Testis (tissue), 3 donors: ENCODE measurements around the gene DTNB. TPM values are rescaled to one million over a fixed set of nuclear protein-coding genes. Genes with fewer than 3 reads are reported as not detected.
"Not testable (repeated sequence)": the region's sequence is repeated elsewhere in the genome, so short reads cannot be mapped to it uniquely, and the experiment has no call there.

Experiments
- DNase-seq: peaks from one replicate; pipeline ENCODE4 v3.0.0-alpha.2; 2019
- H3K27ac ChIP-seq, 2 donors: fragments of 200-600 bp; sonication (generic); one replicate each; pipeline ENCODE4 v1.5.1; 2019
- H3K27me3 ChIP-seq: fragments of 200-600 bp; sonication (generic); one replicate; pipeline ENCODE4 v1.5.1; 2019
- H3K36me3 ChIP-seq: fragments of 200-600 bp; sonication (generic); one replicate; pipeline ENCODE4 v1.5.1; 2017; ENCODE audit warnings: low read depth; ENCODE audit errors: missing control alignments
- H3K4me1 ChIP-seq: fragments of 200-600 bp; sonication (generic); one replicate; pipeline ENCODE4 v1.5.1; 2019
- H3K4me3 ChIP-seq, 2 donors: fragments of 200-600 bp; sonication (generic); one replicate each; pipeline ENCODE4 v1.5.1; 2017 to 2019
- H3K9me3 ChIP-seq: fragments of 200-600 bp; sonication (generic); one replicate; pipeline ENCODE4 v1.5.1; 2017
- CTCF ChIP-seq, 3 experiments: fragments of 450-650 bp in 2 of 3; fragments of 200-600 bp in 1 of 3; sonication (generic) in 1 of 3; IDR thresholded peaks; one replicate each; pipeline ENCODE4 v1.5.1; 2016 to 2019; ENCODE audit warnings: antibody characterized with exemption in 3 of 3, mild to moderate bottlenecking in 2 of 3, moderate library complexity in 1 of 3
- POLR2A ChIP-seq: fragments of 450-650 bp; IDR thresholded peaks from one replicate; pipeline ENCODE4 v1.6.1; 2017; ENCODE audit warnings: antibody characterized with exemption, mild to moderate bottlenecking, moderate library complexity
- WGBS, 2 donors: methylation state at CpG; one replicate each; pipeline ENCODE4 v1.1.5; 2018; 5-methylcytosine and 5-hydroxymethylcytosine counted together
- intact Hi-C: fragments of 100-400 bp; cut with DNase I; formaldehyde crosslinking; loops from one replicate; pipeline ENCODE4 v1.15.1; 2023; ENCODE audit warnings: low total_unique reads
- polyA plus RNA-seq: library from polyadenylated mRNA; stranded (reverse); fragments of 350-450 nt; fragmentation: Illumina TruSeq; extraction: RNeasy Lipid Tissue Mini Kit (QIAGEN cat#74804); gene quantifications from one replicate; pipeline ENCODE4 v1.2.3, GENCODE V29; 2014; ENCODE audit warnings: low read depth, low replicate concordance; ENCODE audit not compliant: insufficient read depth
- total RNA-seq, 2 donors: library from RNA; depleted of rRNA; stranded (reverse); fragments of >200 nt; gene quantifications; one replicate each; pipeline ENCODE4 v1.2.3, GENCODE V29; 2016

The DTNB gene
- total and polyA plus RNA-seq, 3 donors from 2014 or later: 21.9 to 47.3 (median 45.1) TPM

GRCh38 chr2:25712455-25712854, 39.1 kb upstream of the DTNB start:
- H3K27me3 ChIP-seq: no peaks in the 10 kb centered on the region
- no peaks in the 10 kb centered on the region for H3K4me1 ChIP-seq
- H3K9me3 ChIP-seq: no peaks in the 10 kb centered on the region
- H3K36me3 ChIP-seq: no peaks in the 10 kb centered on the region
- WGBS, 2 donors: 81 to 92% methylated on average over 5 of the region's 5 CpGs
- TF ChIP-seq POLR2A: no peak
- no peak for DNase-seq
- intact Hi-C loops: no loop called here
- H3K27ac ChIP-seq: no peak overlapping the region
- H3K4me3 ChIP-seq: no peak overlapping the region

GRCh38 chr2:25711675-25712354, 38.4 kb upstream of the DTNB start:
- DNase-seq: no peak
- TF ChIP-seq POLR2A (no peak), CTCF (IDR thresholded peaks at IDR 0.05) (no peak)
- Histone ChIP-seq H3K4me3 (no peak overlapping the region), H3K27me3 (no peaks in the 10 kb centered on the region), H3K27ac (no peak overlapping the region), H3K4me1 (no peaks in the 10 kb centered on the region), H3K9me3 (no peaks in the 10 kb centered on the region), H3K36me3 (no peaks in the 10 kb centered on the region)
- intact Hi-C loops: no loop called here
- 22 to 24% methylated on average over 12 of the region's 12 CpGs for WGBS, 2 donors

GRCh38 chr2:25710750-25711149, 37.4 kb upstream of the DTNB start:
- Histone ChIP-seq H3K9me3 (no peaks in the 10 kb centered on the region), H3K4me1 (no peaks in the 10 kb centered on the region), H3K36me3 (no peaks in the 10 kb centered on the region), H3K27me3 (no peaks in the 10 kb centered on the region), H3K27ac (no peak overlapping the region), H3K4me3 (no peak overlapping the region)
- DNase-seq: no peak
- WGBS, 2 donors: 91 to 95% methylated on average over 3 of the region's 3 CpGs
- TF ChIP-seq POLR2A (no peak), CTCF (IDR thresholded peaks at IDR 0.05) (no peak)
- intact Hi-C loops: no loop called here

- H3K27me3 ChIP-seq: no peaks in the 10 kb centered on the region
- WGBS, 2 donors: 90% methylated on average over 2 of the region's 2 CpGs
- intact Hi-C loops: no loop called here
- H3K4me3 ChIP-seq: no peak overlapping the region
- no peaks in the 10 kb centered on the region for H3K36me3 ChIP-seq
- no peaks in the 10 kb centered on the region for H3K9me3 ChIP-seq
- no peak overlapping the region for H3K27ac ChIP-seq
- H3K4me1 ChIP-seq: no peaks in the 10 kb centered on the region
- DNase-seq: no peak
- TF ChIP-seq POLR2A (no peak), CTCF (IDR thresholded peaks at IDR 0.05) (no peak)
Measured at GRCh38 chr2:25709349-25709748, 36.0 kb upstream of the DTNB start.

- H3K4me3 ChIP-seq: no peak overlapping the region
- 68 to 84% methylated on average over 4 to 5 of the region's 5 CpGs for WGBS, 2 donors
- intact Hi-C loops: no loop called here
Measured at GRCh38 chr2:25707927-25708590, 34.7 kb upstream of the DTNB start.

GRCh38 chr2:25705575-25705974, 32.2 kb upstream of the DTNB start:
- intact Hi-C loops, H3K4me1 ChIP-seq, DNase-seq, H3K36me3 ChIP-seq, H3K9me3 ChIP-seq, H3K4me3 ChIP-seq, H3K27ac ChIP-seq, H3K27me3 ChIP-seq: not testable (repeated sequence)
- WGBS, 2 donors: 94% methylated on average over 17 to 33 of the region's 33 CpGs

More at GRCh38 chr2:25707927-25708590, 34.7 kb upstream of the DTNB start:
- no peak for DNase-seq
- TF ChIP-seq POLR2A (no peak), CTCF (IDR thresholded peaks at IDR 0.05) (no peak)
- Histone ChIP-seq H3K9me3 (no peaks in the 10 kb centered on the region), H3K27me3 (no peaks in the 10 kb centered on the region), H3K36me3 (no peaks in the 10 kb centered on the region), H3K27ac (no peak overlapping the region), H3K4me1 (no peaks in the 10 kb centered on the region)
